H9 (cell line): Measurements from ENCODE around the gene CKB. TPM values are rescaled to one million over a fixed set of nuclear protein-coding genes. Genes with fewer than 3 reads are reported as not detected.

Experiments used
- DNase-seq: peaks from one replicate; pipeline ENCODE4 v3.0.0-alpha.2; 2017
- H2AFZ ChIP-seq: one replicate; pipeline ENCODE4 v1.6.1; 2013; ENCODE audit warnings: mild to moderate bottlenecking, low read length, control low read depth, moderate library complexity
- H2AK5ac ChIP-seq: 2 replicates; pipeline ENCODE4 v1.6.1; 2013; ENCODE audit warnings: low read length, control low read depth, mixed read lengths; ENCODE audit not compliant: insufficient read length
- H2BK120ac ChIP-seq: one replicate; pipeline ENCODE4 v1.6.1; 2013; ENCODE audit warnings: low read depth, mild to moderate bottlenecking, low read length, control low read depth, inconsistent platforms; ENCODE audit not compliant: poor library complexity, severe bottlenecking
- H2BK12ac ChIP-seq: 2 replicates; pipeline ENCODE4 v1.6.1; 2013; ENCODE audit warnings: low read length, control low read depth, mixed read lengths, low read depth; ENCODE audit not compliant: insufficient read length
- H2BK15ac ChIP-seq: 2 replicates; pipeline ENCODE4 v1.6.1; 2013; ENCODE audit warnings: low read depth, low read length, control low read depth
- H2BK20ac ChIP-seq: one replicate; pipeline ENCODE4 v1.6.1; 2013; ENCODE audit warnings: low read depth, mild to moderate bottlenecking, low read length, control low read depth, inconsistent platforms; ENCODE audit not compliant: poor library complexity, severe bottlenecking
- H2BK5ac ChIP-seq: 2 replicates; pipeline ENCODE4 v1.6.1; 2013; ENCODE audit warnings: low read length, control low read depth, mixed read lengths; ENCODE audit not compliant: insufficient read length
- H3K14ac ChIP-seq: 2 replicates; pipeline ENCODE4 v1.6.1; 2013; ENCODE audit warnings: low read length, control low read depth; ENCODE audit not compliant: insufficient read depth
- H3K18ac ChIP-seq: 2 replicates; pipeline ENCODE4 v1.6.1; 2013; ENCODE audit warnings: low read depth, mild to moderate bottlenecking, mixed read lengths, low read length, control low read depth; ENCODE audit not compliant: insufficient read length
- H3K23ac ChIP-seq: 2 replicates; pipeline ENCODE4 v1.6.1; 2013; ENCODE audit warnings: low read length, control low read depth, mixed read lengths, low read depth; ENCODE audit not compliant: insufficient read length
- H3K23me2 ChIP-seq: 2 replicates; pipeline ENCODE4 v1.6.1; 2013; ENCODE audit warnings: low read depth, mild to moderate bottlenecking, mixed read lengths, low read length, control low read depth; ENCODE audit not compliant: insufficient read length, poor library complexity, severe bottlenecking
- H3K27ac ChIP-seq: 2 replicates; pipeline ENCODE4 v1.5.1; 2013; ENCODE audit warnings: low read length, control low read depth, mixed read lengths, low read depth; ENCODE audit not compliant: insufficient read length
- H3K27me3 ChIP-seq: 2 replicates; pipeline ENCODE4 v1.6.1; 2013; ENCODE audit warnings: low read length, control low read depth, inconsistent platforms; ENCODE audit not compliant: insufficient read depth
- H3K4ac ChIP-seq: 2 replicates; pipeline ENCODE4 v1.6.1; 2013; ENCODE audit warnings: low read depth, mild to moderate bottlenecking, control low read depth, inconsistent platforms, low read length, moderate library complexity
- H3K4me1 ChIP-seq: 2 replicates; pipeline ENCODE4 v1.6.1; 2013; ENCODE audit warnings: low read length, control low read depth, inconsistent platforms; ENCODE audit not compliant: insufficient read depth
- H3K4me2 ChIP-seq: 2 replicates; pipeline ENCODE4 v1.6.1; 2013; ENCODE audit warnings: low read length, control low read depth, mixed read lengths; ENCODE audit not compliant: insufficient read length, insufficient read depth
- H3K56ac ChIP-seq: 2 replicates; pipeline ENCODE4 v1.6.1; 2013; ENCODE audit warnings: low read depth, mild to moderate bottlenecking, mixed read lengths, low read length, control low read depth; ENCODE audit not compliant: insufficient read length
- H3K79me1 ChIP-seq: 2 replicates; pipeline ENCODE4 v1.6.1; 2013; ENCODE audit warnings: low read depth, mild to moderate bottlenecking, moderate library complexity, low read length, control low read depth, inconsistent platforms; ENCODE audit not compliant: insufficient read depth, poor library complexity, severe bottlenecking
- H3K79me2 ChIP-seq: 2 replicates; pipeline ENCODE4 v1.6.1; 2013; ENCODE audit warnings: low read length, control low read depth, inconsistent platforms; ENCODE audit not compliant: insufficient read depth
- H3K9ac ChIP-seq: 2 replicates; pipeline ENCODE4 v1.6.1; 2013; ENCODE audit warnings: low read length, control low read depth, mixed read lengths; ENCODE audit not compliant: insufficient read length; ENCODE audit errors: extremely low read depth
- H3K9me3 ChIP-seq: one replicate; pipeline ENCODE4 v1.6.1; 2013; ENCODE audit warnings: low read depth, low read length, inconsistent platforms; ENCODE audit not compliant: control insufficient read depth
- H3T11ph ChIP-seq: one replicate; pipeline ENCODE4 v1.6.1; 2013; ENCODE audit warnings: mild to moderate bottlenecking, low read length, control low read depth, inconsistent platforms
- H4K20me1 ChIP-seq: one replicate; pipeline ENCODE4 v1.6.1; 2013; ENCODE audit not compliant: control insufficient read depth, insufficient read length, insufficient read depth
- H4K5ac ChIP-seq: 2 replicates; pipeline ENCODE4 v1.6.1; 2013; ENCODE audit warnings: low read depth, mild to moderate bottlenecking, mixed read lengths, low read length, control low read depth; ENCODE audit not compliant: insufficient read length
- H4K8ac ChIP-seq: replicated peaks from 2 replicates; pipeline ENCODE4 v1.6.1; 2013; ENCODE audit warnings: low read length, control low read depth, mixed read lengths, low read depth; ENCODE audit not compliant: insufficient read length
- H4K91ac ChIP-seq: 2 replicates; pipeline ENCODE4 v1.6.1; 2013; ENCODE audit warnings: low read depth, mild to moderate bottlenecking, moderate library complexity, mixed read lengths, low read length, control low read depth; ENCODE audit not compliant: insufficient read length
- H3K27ac Mint-ChIP-seq, 3 experiments: 2 replicates in 2 of 3; 3 replicates in 1 of 3; pipeline ENCODE4 v1.8.0; 2020 to 2021; ENCODE audit warnings: mixed read lengths in 3 of 3, mild to moderate bottlenecking in 1 of 3, moderate library complexity in 1 of 3
- H3K27me3 Mint-ChIP-seq: 2 replicates; pipeline ENCODE4 v1.8.0; 2021; ENCODE audit warnings: low read depth, mild to moderate bottlenecking, moderate library complexity, mixed read lengths
- H3K36me3 Mint-ChIP-seq, 3 experiments: 2 replicates in 2 of 3; 3 replicates in 1 of 3; pipeline ENCODE4 v1.8.0; 2020 to 2021; ENCODE audit warnings: low read depth in 3 of 3, mixed read lengths in 3 of 3; ENCODE audit not compliant: insufficient read depth in 1 of 3
- H3K4me1 Mint-ChIP-seq, 2 experiments: 2 replicates each; pipeline ENCODE4 v1.8.0; 2020; ENCODE audit warnings: mixed read lengths in 2 of 2
- H3K4me3 Mint-ChIP-seq, 2 experiments: 2 replicates in 1 of 2; 3 replicates in 1 of 2; pipeline ENCODE4 v1.8.0; 2020 to 2021; ENCODE audit warnings: mild to moderate bottlenecking in 2 of 2, mixed read lengths in 2 of 2, moderate library complexity in 1 of 2
- H3K9me3 Mint-ChIP-seq, 2 experiments: 2 replicates in 1 of 2; 3 replicates in 1 of 2; pipeline ENCODE4 v1.8.0; 2020; ENCODE audit warnings: mild to moderate bottlenecking in 2 of 2, mixed read lengths in 2 of 2, moderate library complexity in 1 of 2
- WGBS: extraction: QIAGEN DNeasy Blood & Tissue Kit; methylation state at CpG from one replicate; pipeline ENCODE4 v1.1.7; 2013; ENCODE audit warnings: missing lambda C conversion rate, low lambda C conversion rate, mixed read lengths; ENCODE audit not compliant: insufficient read length; ENCODE audit errors: extremely low coverage; 5-methylcytosine and 5-hydroxymethylcytosine counted together
- total RNA-seq: library from RNA; stranded (reverse); gene quantifications from 2 replicates; pipeline ENCODE4 v1.2.1, GENCODE V29; 2021
- TF ChIP-seq, protein P1 (sequence below): fragments of 200-600 bp; sonication (generic); conservative IDR thresholded peaks from 3 replicates; pipeline ENCODE4 v1.8.0; 2021; ENCODE audit warnings: antibody characterized with exemption, mild to moderate bottlenecking

Gene CKB
- total RNA-seq, 1 experiment from 2014 or later = 517 TPM

DNA sequence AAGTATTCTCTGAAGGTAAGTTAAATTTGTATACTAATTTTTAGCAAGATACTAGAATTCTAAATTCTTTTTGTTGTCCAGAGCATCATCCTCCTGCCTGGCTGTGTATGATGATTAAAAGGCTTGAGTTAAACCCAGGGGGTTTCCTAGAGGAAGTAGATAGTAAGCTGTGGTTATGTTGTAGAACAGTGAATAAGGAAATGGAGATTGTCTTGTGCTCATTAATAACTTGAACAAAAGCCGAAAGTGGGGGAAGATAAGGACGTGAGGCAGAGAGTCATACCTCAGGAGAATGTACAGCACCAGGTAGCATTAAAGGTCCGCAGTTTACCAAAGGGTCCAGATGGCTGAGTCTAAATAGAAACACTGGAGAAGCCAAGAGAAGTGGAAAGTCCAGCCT lies 42.0 kb downstream of the CKB start:
- Histone ChIP-seq H2BK5ac (no peak overlapping the region), H2BK12ac (no peak overlapping the region), H4K20me1 (no peaks in the 10 kb centered on the region), H3K23me2 (no peaks in the 10 kb centered on the region), H4K5ac (no peak overlapping the region), H2BK15ac (no peak overlapping the region), H3K23ac (no peak overlapping the region), H3K4ac (no peak overlapping the region), H3K56ac (no peak overlapping the region), H2BK20ac (no peak overlapping the region), H4K8ac (no peak overlapping the region), H3K79me2 (no peaks in the 10 kb centered on the region), H3K27ac (no peak overlapping the region), H3K14ac (no peak overlapping the region), H2AFZ (no peak overlapping the region), H3K18ac (no peak overlapping the region), H3K9ac (no peak overlapping the region), H3K27me3 (no peaks in the 10 kb centered on the region), H4K91ac (no peak overlapping the region), H3T11ph (no peak overlapping the region), H3K79me1 (no peaks in the 10 kb centered on the region), H2BK120ac (no peak overlapping the region), H2AK5ac (no peak overlapping the region), H3K4me2 (no peak overlapping the region), H3K4me1 (no peaks in the 10 kb centered on the region), H3K9me3 (no peaks in the 10 kb centered on the region)
- H3K36me3 Mint-ChIP-seq = peaks cover 19 to 73% (median 47%) of the 10 kb centered on the region in 3 experiments; a peak in 6 of 7 replicates
- no peaks in the 10 kb centered on the region for H3K9me3 Mint-ChIP-seq
- TF ChIP-seq, protein P1, sequence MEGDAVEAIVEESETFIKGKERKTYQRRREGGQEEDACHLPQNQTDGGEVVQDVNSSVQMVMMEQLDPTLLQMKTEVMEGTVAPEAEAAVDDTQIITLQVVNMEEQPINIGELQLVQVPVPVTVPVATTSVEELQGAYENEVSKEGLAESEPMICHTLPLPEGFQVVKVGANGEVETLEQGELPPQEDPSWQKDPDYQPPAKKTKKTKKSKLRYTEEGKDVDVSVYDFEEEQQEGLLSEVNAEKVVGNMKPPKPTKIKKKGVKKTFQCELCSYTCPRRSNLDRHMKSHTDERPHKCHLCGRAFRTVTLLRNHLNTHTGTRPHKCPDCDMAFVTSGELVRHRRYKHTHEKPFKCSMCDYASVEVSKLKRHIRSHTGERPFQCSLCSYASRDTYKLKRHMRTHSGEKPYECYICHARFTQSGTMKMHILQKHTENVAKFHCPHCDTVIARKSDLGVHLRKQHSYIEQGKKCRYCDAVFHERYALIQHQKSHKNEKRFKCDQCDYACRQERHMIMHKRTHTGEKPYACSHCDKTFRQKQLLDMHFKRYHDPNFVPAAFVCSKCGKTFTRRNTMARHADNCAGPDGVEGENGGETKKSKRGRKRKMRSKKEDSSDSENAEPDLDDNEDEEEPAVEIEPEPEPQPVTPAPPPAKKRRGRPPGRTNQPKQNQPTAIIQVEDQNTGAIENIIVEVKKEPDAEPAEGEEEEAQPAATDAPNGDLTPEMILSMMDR = no peak
- no CpG with 5 or more reads among the region's 3 CpGs for WGBS
- no peaks in the 10 kb centered on the region for H3K27me3 Mint-ChIP-seq
- no peaks in the 10 kb centered on the region for H3K4me1 Mint-ChIP-seq
- DNase-seq = no peak
- H3K27ac Mint-ChIP-seq = peak overlapping the region in 1 of 3 experiments; percentile 10; a peak in 1 of 7 replicates
- no peak overlapping the region for H3K4me3 Mint-ChIP-seq
